IPS-18a (cell line): ENCODE measurements around the gene TMEM30B.

Experiments
- H3K27ac ChIP-seq: one replicate; pipeline ENCODE4 v1.5.1; 2013; ENCODE audit warnings: low read length
- H3K27me3 ChIP-seq: one replicate; pipeline ENCODE4 v1.6.1; 2013; ENCODE audit warnings: mild to moderate bottlenecking, low read length; ENCODE audit not compliant: control insufficient read depth, insufficient read depth
- H3K36me3 ChIP-seq: one replicate; pipeline ENCODE4 v1.6.1; 2013; ENCODE audit warnings: low read depth, low read length; ENCODE audit not compliant: control insufficient read depth
- H3K4me1 ChIP-seq: one replicate; pipeline ENCODE4 v1.6.1; 2013; ENCODE audit warnings: low read depth, low read length; ENCODE audit not compliant: control insufficient read depth
- H3K4me3 ChIP-seq: one replicate; pipeline ENCODE4 v1.5.1; 2013; ENCODE audit warnings: low read length
- H3K9ac ChIP-seq: one replicate; pipeline ENCODE4 v1.6.1; 2013; ENCODE audit warnings: mild to moderate bottlenecking, low read length, moderate library complexity
- H3K9me3 ChIP-seq: one replicate; pipeline ENCODE4 v1.6.1; 2013; ENCODE audit warnings: low read depth, low read length; ENCODE audit not compliant: control insufficient read depth

TMEM30B gene

GRCh38 chr14:61264010-61264571, 17.0 kb downstream of the TMEM30B start:
- H3K36me3 ChIP-seq, result no peaks in the 10 kb centered on the region
- no peak overlapping the region for H3K4me3 ChIP-seq
- no peaks in the 10 kb centered on the region for H3K27me3 ChIP-seq
- H3K9me3 ChIP-seq, result no peaks in the 10 kb centered on the region
- H3K9ac ChIP-seq, result no peak overlapping the region
- no peak overlapping the region for H3K27ac ChIP-seq
- H3K4me1 ChIP-seq, result no peaks in the 10 kb centered on the region

DNA sequence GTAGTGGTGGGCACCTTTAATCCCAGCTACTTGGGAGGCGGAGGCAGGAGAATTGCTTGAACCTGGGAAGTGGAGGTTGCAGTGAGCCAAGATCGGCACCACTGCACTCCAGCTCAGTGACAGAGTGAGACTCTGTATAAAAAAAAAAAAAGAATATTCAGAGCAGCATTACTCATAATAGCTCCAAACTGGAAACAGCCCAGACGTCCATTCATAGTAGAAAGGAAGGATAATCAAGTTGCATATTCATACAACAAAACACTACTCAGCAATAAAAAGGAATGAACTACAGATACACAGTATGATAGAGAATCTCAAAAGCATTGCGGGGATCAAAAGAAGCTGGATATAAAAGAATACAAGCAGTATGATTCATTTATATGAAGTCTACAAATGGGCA, 19.1 kb downstream of the TMEM30B start:
- H3K9me3 ChIP-seq, result no peaks in the 10 kb centered on the region
- no peak overlapping the region for H3K4me3 ChIP-seq
- no peaks in the 10 kb centered on the region for H3K36me3 ChIP-seq
- no peak overlapping the region for H3K27ac ChIP-seq
- H3K27me3 ChIP-seq, result no peaks in the 10 kb centered on the region
- no peaks in the 10 kb centered on the region for H3K4me1 ChIP-seq
- H3K9ac ChIP-seq, result no peak overlapping the region

- peaks cover 8% of the 10 kb centered on the region for H3K27me3 ChIP-seq
- no peak overlapping the region for H3K27ac ChIP-seq
- no peaks in the 10 kb centered on the region for H3K4me1 ChIP-seq
- H3K9ac ChIP-seq, result no peak overlapping the region
- H3K36me3 ChIP-seq, result no peaks in the 10 kb centered on the region
- no peak overlapping the region for H3K4me3 ChIP-seq
- no peaks in the 10 kb centered on the region for H3K9me3 ChIP-seq
These were observed 20.0 kb downstream of the TMEM30B start for GRCh38 chr14:61260939-61261776.

DNA sequence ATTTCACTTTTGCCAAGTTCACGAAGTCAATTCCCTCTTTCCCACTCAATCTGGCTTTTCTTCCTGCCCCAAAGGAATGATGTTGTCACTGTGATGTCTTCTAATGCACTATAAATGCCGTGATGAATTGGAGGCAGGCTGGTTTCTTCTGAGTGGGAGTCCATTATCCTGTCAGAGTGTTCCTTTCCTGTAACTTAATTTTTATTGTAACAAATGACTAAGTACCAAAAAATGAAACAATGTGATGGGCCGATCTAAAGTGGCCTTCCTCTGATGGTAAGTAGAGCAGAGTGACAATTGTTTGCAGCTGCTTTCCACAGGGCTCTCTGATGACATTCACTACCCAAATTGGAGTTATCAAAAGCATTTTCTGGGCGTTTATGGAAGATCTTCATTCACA, 22.2 kb downstream of the TMEM30B start:
- Histone ChIP-seq H3K27me3 (peaks cover 23% of the 10 kb centered on the region), H3K4me1 (peaks cover 7% of the 10 kb centered on the region), H3K9ac (no peak overlapping the region), H3K27ac (no peak overlapping the region), H3K9me3 (no peaks in the 10 kb centered on the region), H3K36me3 (no peaks in the 10 kb centered on the region), H3K4me3 (no peak overlapping the region)

GRCh38 chr14:61257469-61258057, 23.6 kb downstream of the TMEM30B start:
- Histone ChIP-seq H3K9ac (no peak overlapping the region), H3K27me3 (peaks cover 31% of the 10 kb centered on the region), H3K4me1 (peaks cover 7% of the 10 kb centered on the region), H3K4me3 (no peak overlapping the region), H3K27ac (no peak overlapping the region), H3K36me3 (no peaks in the 10 kb centered on the region), H3K9me3 (no peaks in the 10 kb centered on the region)

DNA sequence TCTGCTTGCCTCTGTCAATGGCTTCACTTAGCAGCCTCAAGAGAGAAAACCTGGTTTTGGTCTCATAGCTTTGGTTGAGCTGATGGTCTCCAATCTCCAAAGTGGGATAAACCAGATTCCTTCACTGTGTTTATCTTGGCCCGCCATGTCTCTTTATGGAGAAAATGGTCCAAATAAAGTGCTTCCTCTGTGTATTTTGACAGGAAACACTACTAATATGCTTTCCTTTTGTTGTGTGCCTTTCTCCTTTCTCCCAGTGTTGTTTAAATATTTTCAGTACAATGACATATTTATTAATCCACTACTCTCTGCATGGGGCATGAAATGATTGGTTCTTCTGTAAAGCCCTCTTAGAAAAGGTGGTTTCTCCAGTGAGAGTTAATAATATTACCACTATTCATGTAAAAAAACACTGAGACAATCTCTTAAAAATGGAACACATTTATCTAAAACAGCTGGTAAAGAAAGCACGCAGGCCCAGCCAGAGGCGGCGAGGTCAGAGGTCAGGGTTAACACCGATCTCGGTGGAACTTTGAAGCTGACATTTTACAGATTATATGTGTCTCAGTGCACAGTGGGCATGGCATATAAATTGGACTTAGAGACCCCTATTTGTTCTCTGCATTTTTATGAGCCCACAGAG, 24.2 kb downstream of the TMEM30B start:
- Histone ChIP-seq H3K36me3 (no peaks in the 10 kb centered on the region), H3K4me3 (no peak overlapping the region), H3K27ac (no peak overlapping the region), H3K9ac (no peak overlapping the region), H3K9me3 (no peaks in the 10 kb centered on the region), H3K27me3 (peaks cover 31% of the 10 kb centered on the region), H3K4me1 (peaks cover 7% of the 10 kb centered on the region)

- peaks cover 31% of the 10 kb centered on the region for H3K27me3 ChIP-seq
These were observed 25.2 kb downstream of the TMEM30B start for GRCh38 chr14:61255968-61256367.

DNA sequence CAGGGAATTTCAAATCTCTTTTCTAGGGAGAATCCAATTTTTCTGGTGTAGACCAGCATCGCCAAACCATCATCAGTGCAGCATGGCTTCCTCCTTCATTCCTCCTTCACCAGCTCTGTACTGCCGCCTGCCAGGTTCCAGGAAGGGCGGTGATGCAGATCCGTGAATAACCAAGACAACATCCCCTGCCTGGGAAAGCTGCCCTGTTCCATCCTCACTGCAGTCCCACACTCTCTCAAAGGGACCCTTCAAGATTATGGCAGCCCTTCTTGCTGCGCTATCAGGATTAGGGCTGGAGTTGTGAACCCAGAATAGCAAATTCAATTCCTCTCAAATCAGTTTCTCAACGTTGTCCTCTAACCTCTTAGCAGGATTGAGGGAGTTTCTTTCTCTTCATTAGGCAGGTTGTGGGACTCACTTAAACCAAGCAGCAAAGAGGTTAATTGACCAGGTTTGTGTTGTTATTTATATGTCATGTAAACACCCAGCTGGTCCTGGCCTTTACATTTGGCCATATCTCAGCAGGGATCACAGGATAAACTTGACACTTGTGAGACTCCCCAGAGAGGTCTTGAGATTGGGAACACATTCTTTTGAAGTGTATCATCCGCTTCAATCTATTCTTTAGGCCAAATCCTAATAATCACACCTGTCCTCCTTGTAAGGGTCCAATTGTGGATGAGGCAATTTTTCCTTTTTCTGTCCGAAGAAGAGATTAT, 26.2 kb downstream of the TMEM30B start:
- H3K4me3 ChIP-seq, result no peak overlapping the region
- no peak overlapping the region for H3K27ac ChIP-seq
- no peaks in the 10 kb centered on the region for H3K9me3 ChIP-seq
- H3K4me1 ChIP-seq, result peaks cover 7% of the 10 kb centered on the region
- peaks cover 31% of the 10 kb centered on the region for H3K27me3 ChIP-seq
- H3K9ac ChIP-seq, result no peak overlapping the region
- H3K36me3 ChIP-seq, result no peaks in the 10 kb centered on the region

More at GRCh38 chr14:61255968-61256367, 25.2 kb downstream of the TMEM30B start:
- H3K9me3 ChIP-seq, result no peaks in the 10 kb centered on the region
- no peak overlapping the region for H3K9ac ChIP-seq
- no peaks in the 10 kb centered on the region for H3K36me3 ChIP-seq
- H3K27ac ChIP-seq, result no peak overlapping the region
- H3K4me3 ChIP-seq, result no peak overlapping the region
- H3K4me1 ChIP-seq, result peaks cover 7% of the 10 kb centered on the region

GRCh38 chr14:61253064-61253738, 27.9 kb downstream of the TMEM30B start:
- Histone ChIP-seq H3K4me3 (no peak overlapping the region), H3K9ac (no peak overlapping the region), H3K27ac (no peak overlapping the region), H3K4me1 (peaks cover 7% of the 10 kb centered on the region), H3K9me3 (no peaks in the 10 kb centered on the region), H3K36me3 (no peaks in the 10 kb centered on the region), H3K27me3 (peaks cover 31% of the 10 kb centered on the region)

DNA sequence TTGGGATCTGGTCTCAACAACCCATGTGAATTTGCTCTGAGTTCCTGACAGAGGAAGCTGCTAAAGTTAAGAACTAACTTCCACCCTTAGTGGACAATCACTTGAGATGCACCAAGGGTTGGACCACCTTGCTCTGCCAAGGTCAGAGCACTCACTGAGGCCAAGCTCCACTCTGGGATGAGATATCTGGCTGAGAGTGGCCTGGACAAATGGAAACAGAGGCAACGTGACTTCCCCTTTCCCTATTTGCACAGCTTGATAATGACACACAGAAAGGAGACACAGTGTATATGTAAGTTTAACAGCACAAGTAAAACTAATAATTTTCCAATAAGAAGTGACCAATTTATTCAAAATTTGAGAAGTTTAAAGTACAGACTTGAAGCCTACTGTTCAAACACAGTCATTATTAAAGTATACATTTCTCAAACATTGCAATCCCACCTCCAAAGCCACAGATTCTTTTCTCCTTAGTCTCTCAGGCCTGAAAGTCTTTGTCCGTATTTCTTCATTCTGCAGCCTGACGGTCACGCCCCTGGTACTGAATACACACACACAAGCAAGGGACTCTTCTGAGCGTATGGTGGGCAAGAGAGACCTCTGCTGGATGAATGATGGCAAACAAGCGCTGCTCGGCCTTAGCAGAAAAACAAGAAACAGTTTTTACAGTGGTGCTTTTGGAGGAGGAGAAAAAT, 28.6 kb downstream of the TMEM30B start:
- Histone ChIP-seq H3K9me3 (no peaks in the 10 kb centered on the region), H3K4me3 (no peak overlapping the region), H3K36me3 (no peaks in the 10 kb centered on the region), H3K9ac (no peak overlapping the region), H3K27me3 (peaks cover 31% of the 10 kb centered on the region), H3K4me1 (peaks cover 7% of the 10 kb centered on the region), H3K27ac (no peak overlapping the region)
